Heart left ventricle (tissue), 13 donors: ENCODE measurements around the gene ZFP92.

Experiments used
- POLR2A ChIP-seq, 2 donors: fragments of 450-650 bp; IDR thresholded peaks; one replicate each; pipeline ENCODE4 v1.6.1; 2017; ENCODE audit warnings: antibody characterized with exemption in 2 of 2, mild to moderate bottlenecking in 2 of 2, moderate library complexity in 2 of 2
- TF ChIP-seq, protein P1 (sequence below), 12 donors: fragments of 200-600 bp; sonication (generic) in 4 of 12; IDR thresholded peaks; one replicate each; pipeline versions ENCODE4 v1.5.0 to v1.8.0; 2018 to 2022; ENCODE audit warnings: antibody characterized with exemption in 12 of 12, mild to moderate bottlenecking in 5 of 12
- donor health status: ischemic (EF 13 %, LVEDD 7.1; RV severe dilation, severe dysfunction).
- donor health status: DM: no; HTN: yes; CAD: no.
- donor health status: DM: no; HTN: no; CAD: no.
- donor health status: ischemic (EF 25% LVEDD 6.9; RV normal size, moderate dysfunction).
- donor health status: ischemic (EF 25% LVEDD 5.7; RV mildly dilated, moderate dysfunction).
- donor health status: ischemic (EF 35%, LVEDD 5.7; RV mildly dilated, moderate dysfunction).
- donor health status: nonischemic (EF 11% LVEDD 7.7; RV severe dilation, severe dysfunction).
- donor health status: DM: yes; HTN: yes; CAD: no.
- donor health status: PGD.
- donor health status: ischemic (EF 29% LVEDD 5.4; RV normal size, mild dysfunction).
- donor health status: nonischemic (EF 23%, LVEDD 6.1; RV moderate dilation, normal function).

DNA sequence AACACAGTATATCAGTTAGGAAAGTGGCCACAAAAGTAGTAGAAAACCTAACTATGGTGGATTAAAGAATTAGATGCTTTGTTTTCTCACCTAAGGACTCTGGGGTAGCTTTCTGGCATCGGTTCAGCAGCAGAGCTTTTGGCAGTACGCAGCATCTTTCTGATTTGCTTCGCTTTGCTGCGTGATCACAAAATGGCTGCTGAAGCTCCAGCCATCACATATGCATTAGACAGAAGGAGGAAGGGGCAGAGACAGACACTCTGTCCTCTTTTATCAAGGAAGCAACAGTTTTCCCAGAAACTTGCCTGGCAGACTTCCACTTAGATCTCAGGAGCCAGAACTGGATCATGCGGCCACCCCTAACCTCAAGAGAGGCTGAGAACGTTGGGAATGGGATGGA, 19.5 kb downstream of the ZFP92 start:
- TF ChIP-seq, protein P1, sequence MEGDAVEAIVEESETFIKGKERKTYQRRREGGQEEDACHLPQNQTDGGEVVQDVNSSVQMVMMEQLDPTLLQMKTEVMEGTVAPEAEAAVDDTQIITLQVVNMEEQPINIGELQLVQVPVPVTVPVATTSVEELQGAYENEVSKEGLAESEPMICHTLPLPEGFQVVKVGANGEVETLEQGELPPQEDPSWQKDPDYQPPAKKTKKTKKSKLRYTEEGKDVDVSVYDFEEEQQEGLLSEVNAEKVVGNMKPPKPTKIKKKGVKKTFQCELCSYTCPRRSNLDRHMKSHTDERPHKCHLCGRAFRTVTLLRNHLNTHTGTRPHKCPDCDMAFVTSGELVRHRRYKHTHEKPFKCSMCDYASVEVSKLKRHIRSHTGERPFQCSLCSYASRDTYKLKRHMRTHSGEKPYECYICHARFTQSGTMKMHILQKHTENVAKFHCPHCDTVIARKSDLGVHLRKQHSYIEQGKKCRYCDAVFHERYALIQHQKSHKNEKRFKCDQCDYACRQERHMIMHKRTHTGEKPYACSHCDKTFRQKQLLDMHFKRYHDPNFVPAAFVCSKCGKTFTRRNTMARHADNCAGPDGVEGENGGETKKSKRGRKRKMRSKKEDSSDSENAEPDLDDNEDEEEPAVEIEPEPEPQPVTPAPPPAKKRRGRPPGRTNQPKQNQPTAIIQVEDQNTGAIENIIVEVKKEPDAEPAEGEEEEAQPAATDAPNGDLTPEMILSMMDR (IDR thresholded peaks at IDR 0.05), result no peak
- TF ChIP-seq POLR2A (IDR thresholded peaks at IDR 0.05), result no peak
